ENCODE measurements around the gene KLK15.
"Not testable (repeated sequence)": the region's sequence is repeated elsewhere in the genome, so short reads cannot be mapped to it uniquely, and the experiment has no call there.

The KLK15 gene

GRCh38 chr19:50792272-50793250, 40.8 kb downstream of the KLK15 start:
- H3K4me3 ChIP-seq (ENCODE audit: low read length) = no peak overlapping the region
- no peak for TF ChIP-seq ZNF274 (IDR thresholded peaks at IDR 0.05; ENCODE audit: low read depth, low read length)

GRCh38 chr19:50791594-50792271, 41.6 kb downstream of the KLK15 start:
- TF ChIP-seq ZNF274 (IDR thresholded peaks at IDR 0.05; ENCODE audit: low read depth, low read length) = no peak

GRCh38 chr19:50790922-50791467, 42.4 kb downstream of the KLK15 start:
- no peak overlapping the region for H3K4me3 ChIP-seq (ENCODE audit: low read length)
- TF ChIP-seq ZNF274 (IDR thresholded peaks at IDR 0.05; ENCODE audit: low read depth, low read length) = no peak

More at GRCh38 chr19:50791594-50792271, 41.6 kb downstream of the KLK15 start:
- H3K4me3 ChIP-seq (ENCODE audit: low read length) = no peak overlapping the region

DNA sequence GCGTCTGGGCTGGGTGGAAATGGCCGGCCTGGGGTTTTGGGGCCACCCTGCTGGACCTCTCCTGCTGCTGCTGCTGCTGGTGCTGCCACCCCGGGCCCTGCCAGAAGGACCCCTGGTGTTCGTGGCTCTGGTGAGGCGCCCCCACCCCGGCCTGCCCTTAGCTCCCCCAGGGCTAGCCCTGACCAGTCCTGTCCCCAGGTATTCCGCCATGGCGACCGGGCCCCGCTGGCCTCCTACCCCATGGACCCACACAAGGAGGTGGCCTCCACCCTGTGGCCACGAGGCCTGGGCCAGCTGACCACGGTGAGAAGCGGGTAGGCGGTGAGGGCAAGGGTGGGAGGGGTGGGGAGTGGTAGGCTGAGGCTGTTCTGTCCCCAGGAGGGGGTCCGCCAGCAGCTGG, 43.0 kb downstream of the KLK15 start, which contains the start of gene ACP4:
ACP4 (plus strand) TSS at position 20 of the 400 bp plus-strand sequence; CDS start at position 20, 0 bp downstream.
- no peak for TF ChIP-seq ZNF274 (IDR thresholded peaks at IDR 0.05; ENCODE audit: low read depth, low read length)
- no peak within 1 kb of the TSS for H3K4me3 ChIP-seq (ENCODE audit: low read length)

- TF ChIP-seq ZNF274 (IDR thresholded peaks at IDR 0.05; ENCODE audit: low read depth, low read length) = no peak
- H3K4me3 ChIP-seq (ENCODE audit: low read length) = no peak overlapping the region
These were observed 48.0 kb downstream of the KLK15 start for GRCh38 chr19:50785329-50785728.

DNA sequence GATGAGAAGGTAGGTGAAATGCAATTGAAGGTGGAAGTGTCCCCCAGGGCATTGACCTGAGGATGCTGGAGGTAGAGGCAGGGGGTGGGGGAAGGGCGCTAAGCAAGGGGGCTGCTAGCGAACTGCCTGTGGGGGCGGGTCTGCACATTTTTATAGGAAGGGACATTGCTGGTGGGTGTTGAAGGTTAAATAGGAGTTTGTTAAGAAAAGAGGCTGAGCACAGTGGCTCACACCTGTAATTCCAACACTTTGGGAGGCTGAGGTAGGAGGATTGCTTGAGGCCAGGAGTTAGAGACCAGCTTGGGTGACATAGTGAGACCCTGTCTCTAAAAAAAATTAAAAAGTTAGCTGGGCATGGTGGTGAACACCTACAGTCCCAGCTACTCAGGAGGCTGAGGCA, 48.7 kb downstream of the KLK15 start:
- H3K4me3 ChIP-seq (ENCODE audit: low read length) = no peak overlapping the region
- TF ChIP-seq ZNF274 (IDR thresholded peaks at IDR 0.05; ENCODE audit: low read depth, low read length) = no peak

GRCh38 chr19:50783848-50784152, 49.6 kb downstream of the KLK15 start:
- not testable (repeated sequence) for H3K4me3 ChIP-seq (ENCODE audit: low read length)

- no peak for TF ChIP-seq ZNF274 (IDR thresholded peaks at IDR 0.05; ENCODE audit: low read depth, low read length)
- H3K4me3 ChIP-seq (ENCODE audit: low read length) = no peak overlapping the region
These were observed 52.5 kb downstream of the KLK15 start for GRCh38 chr19:50780753-50781435.

DNA sequence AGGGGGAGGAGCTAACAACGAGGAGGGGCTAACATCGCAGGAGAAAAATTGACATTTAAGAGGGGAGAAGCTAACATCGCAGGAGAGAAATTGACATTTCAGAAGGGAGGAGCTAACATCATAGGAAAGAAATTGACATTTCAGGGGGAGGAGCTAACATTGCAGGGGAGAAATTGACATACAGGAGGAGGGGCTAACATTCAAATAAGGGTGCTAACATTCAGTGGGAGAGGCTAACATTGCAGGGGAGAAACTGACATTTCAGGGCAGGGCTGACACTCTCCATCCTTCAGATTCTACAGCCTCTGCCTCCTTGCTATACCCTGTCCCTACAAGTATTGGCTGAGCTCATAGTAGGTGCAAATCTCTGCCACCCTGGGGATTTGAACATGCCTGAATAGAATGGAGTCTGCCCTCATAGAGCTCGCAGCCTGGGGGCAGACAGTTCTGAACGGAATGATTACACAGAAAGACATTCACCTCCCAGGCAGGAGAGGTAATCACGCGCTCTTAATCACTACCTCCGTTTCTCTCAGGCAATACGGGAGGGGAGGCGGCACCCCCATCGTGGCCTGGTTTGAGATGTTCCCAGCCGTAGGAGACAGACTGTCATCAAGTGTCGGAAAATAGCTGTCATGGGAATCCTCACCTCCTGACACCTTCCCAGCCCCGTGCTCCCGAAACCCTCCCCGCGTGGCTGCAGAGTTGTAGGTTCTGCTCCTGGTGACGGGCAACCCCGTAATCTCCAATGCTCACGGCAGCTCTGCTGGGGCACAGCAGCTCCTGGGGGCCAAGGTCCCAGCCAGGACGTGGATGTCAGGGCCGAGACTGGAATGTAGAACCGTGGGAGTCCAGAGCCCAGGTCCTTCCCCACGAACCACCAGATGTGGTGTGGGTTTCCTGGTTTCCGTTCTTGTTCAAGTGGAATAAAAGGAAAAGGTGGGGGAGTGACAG, 53.6 kb downstream of the KLK15 start:
- TF ChIP-seq ZNF274 (IDR thresholded peaks at IDR 0.05; ENCODE audit: low read depth, low read length) = no peak
- H3K4me3 ChIP-seq (ENCODE audit: low read length) = no peak overlapping the region

DNA sequence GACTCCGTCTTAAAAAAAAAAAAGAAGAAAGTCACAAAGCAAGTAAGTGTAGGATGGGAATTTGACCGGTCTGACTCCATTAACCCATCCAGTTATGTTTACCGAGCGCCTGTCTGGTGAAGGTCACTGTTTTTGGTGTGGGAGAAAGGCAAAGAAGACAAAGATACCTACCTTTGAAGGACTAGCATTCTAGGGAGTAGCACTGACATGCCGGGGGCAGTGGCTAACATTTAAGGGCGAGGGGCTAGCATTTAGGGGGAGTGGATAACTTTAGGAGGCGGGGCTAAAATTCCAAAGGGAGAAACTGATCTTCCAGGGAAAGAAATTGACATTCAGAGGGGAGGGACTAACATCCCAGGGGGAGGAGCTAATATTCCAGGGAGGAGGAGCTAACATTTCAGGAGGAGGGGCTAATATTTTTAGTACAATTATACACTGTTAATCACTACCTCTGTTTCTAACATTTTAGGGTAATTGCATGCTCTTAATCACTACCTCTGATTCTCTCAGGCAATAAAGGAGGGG, 54.4 kb downstream of the KLK15 start:
- no peak for TF ChIP-seq ZNF274 (IDR thresholded peaks at IDR 0.05; ENCODE audit: low read depth, low read length)
- H3K4me3 ChIP-seq (ENCODE audit: low read length) = no peak overlapping the region

- no peak for TF ChIP-seq ZNF274 (IDR thresholded peaks at IDR 0.05; ENCODE audit: low read depth, low read length)
- no peak overlapping the region for H3K4me3 ChIP-seq (ENCODE audit: low read length)
These were observed 55.5 kb downstream of the KLK15 start for GRCh38 chr19:50777830-50778303.

DNA sequence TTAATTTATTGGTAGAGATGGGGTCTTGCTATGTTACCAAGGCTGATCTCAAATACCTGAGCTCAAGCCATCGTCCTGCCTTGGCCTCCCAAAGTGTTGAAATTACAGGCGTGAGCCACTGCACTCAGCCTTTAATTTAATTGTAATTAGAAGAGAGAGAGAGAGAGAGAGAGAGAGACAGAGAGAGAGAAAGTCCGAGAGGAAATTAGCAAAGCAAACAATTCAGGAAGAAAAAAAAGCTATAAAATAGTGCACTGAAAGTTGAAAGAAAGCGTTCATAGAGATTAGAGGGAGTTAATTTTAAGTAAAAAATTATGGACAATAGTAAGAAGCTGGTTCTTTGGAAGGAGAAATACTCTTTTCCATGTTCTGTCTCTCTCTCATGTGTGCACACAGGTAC, 56.1 kb downstream of the KLK15 start:
- H3K4me3 ChIP-seq (ENCODE audit: low read length) = no peak overlapping the region
- TF ChIP-seq ZNF274 (IDR thresholded peaks at IDR 0.05; ENCODE audit: low read depth, low read length) = no peak

- no peak overlapping the region for H3K4me3 ChIP-seq (ENCODE audit: low read length)
- no peak for TF ChIP-seq ZNF274 (IDR thresholded peaks at IDR 0.05; ENCODE audit: low read depth, low read length)
These were observed 57.2 kb downstream of the KLK15 start for GRCh38 chr19:50776131-50776530.

Measured in GM08714 (cell line).